ENCODE measurements around the gene MBD3L5.

GRCh38 chr19:7000333-7000732 lies 30.0 kb upstream of the MBD3L5 start:
- TF ChIP-seq, protein P1, sequence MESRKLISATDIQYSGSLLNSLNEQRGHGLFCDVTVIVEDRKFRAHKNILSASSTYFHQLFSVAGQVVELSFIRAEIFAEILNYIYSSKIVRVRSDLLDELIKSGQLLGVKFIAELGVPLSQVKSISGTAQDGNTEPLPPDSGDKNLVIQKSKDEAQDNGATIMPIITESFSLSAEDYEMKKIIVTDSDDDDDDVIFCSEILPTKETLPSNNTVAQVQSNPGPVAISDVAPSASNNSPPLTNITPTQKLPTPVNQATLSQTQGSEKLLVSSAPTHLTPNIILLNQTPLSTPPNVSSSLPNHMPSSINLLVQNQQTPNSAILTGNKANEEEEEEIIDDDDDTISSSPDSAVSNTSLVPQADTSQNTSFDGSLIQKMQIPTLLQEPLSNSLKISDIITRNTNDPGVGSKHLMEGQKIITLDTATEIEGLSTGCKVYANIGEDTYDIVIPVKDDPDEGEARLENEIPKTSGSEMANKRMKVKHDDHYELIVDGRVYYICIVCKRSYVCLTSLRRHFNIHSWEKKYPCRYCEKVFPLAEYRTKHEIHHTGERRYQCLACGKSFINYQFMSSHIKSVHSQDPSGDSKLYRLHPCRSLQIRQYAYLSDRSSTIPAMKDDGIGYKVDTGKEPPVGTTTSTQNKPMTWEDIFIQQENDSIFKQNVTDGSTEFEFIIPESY (IDR thresholded peaks at IDR 0.05), result no peak
- TF ChIP-seq CTCF (IDR thresholded peaks at IDR 0.05; ENCODE audit: low read depth, low read length, missing input control), result no peak
- no peak for TF ChIP-seq JUND (IDR thresholded peaks at IDR 0.05)
- TF ChIP-seq ATF3 (IDR thresholded peaks at IDR 0.05), result no peak
- TF ChIP-seq NR2F2 (IDR thresholded peaks at IDR 0.05), result no peak
- TF ChIP-seq FOXA1 (IDR thresholded peaks at IDR 0.05), result no peak
